Measurements from ENCODE around the gene NLRP9. TPM values are rescaled to one million over a fixed set of nuclear protein-coding genes. Genes with fewer than 3 reads are reported as not detected.

NLRP9 gene
- total and polyA plus RNA-seq, 2 of the 4 experiments (the other 2 are of a cell fraction): not detected

DNA sequence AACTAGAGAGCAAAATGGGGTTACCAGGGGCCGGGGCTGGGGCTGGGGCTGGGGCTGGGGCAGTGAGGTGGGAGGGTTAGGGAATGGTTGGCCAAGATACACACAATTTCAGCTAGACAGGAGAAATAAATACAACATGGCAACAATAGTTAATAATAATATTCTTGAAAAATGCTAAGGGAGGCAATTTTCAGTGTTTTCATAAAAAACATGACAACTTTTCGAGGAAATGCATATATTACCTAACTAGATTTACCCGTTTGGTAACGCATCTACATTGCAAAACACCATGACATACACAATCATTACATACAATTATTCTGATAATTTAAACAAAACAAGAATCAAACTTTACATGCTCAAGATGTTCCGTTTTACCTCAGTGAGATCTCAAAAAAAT, 42.9 kb upstream of the NLRP9 start:
- CTCF ChIA-PET: no interaction called here
- H2AK5ac ChIP-seq (ENCODE audit: low read depth, low read length): no peak overlapping the region
- ATAC-seq (ENCODE audit: low read depth) (no peak), DNase-seq (no peak)
- H3K79me1 ChIP-seq (ENCODE audit: low read depth in 1 of 2, low read length in 2 of 2): no peaks in the 10 kb centered on the region
- H3K4ac ChIP-seq (ENCODE audit: low read depth, low read length): no peak overlapping the region
- H4K8ac ChIP-seq (ENCODE audit: low read depth in 2 of 2, low read length in 2 of 2): no peak overlapping the region
- H3K23ac ChIP-seq (ENCODE audit: low read depth, low read length): no peak overlapping the region
- intact Hi-C loops (cut with micrococcal nuclease): no loop called here
- dilution Hi-C loops (cut with HindIII; ENCODE audit: low sequenced_read_pairs, unreplicated experiment): no loop called here
- no peak overlapping the region for H4K91ac ChIP-seq (ENCODE audit: insufficient read depth, low read depth, low read length)
- no peaks in the 10 kb centered on the region for H3K4me1 ChIP-seq (ENCODE audit: control insufficient read depth, insufficient read depth, low read length)
- H3K56ac ChIP-seq (ENCODE audit: extremely low read depth, insufficient read depth, low read length): no peak overlapping the region
- no peaks in the 10 kb centered on the region for H3K9me1 ChIP-seq (ENCODE audit: insufficient read depth, low read length)
- no peak overlapping the region for H3K9ac ChIP-seq (ENCODE audit: low read depth, low read length)
- H3K18ac ChIP-seq (ENCODE audit: low read depth, low read length): no peak overlapping the region
- no peaks in the 10 kb centered on the region for H4K20me1 ChIP-seq (ENCODE audit: insufficient read depth, low read length)
- in situ Hi-C loops (cut with MboI; ENCODE audit: low sequenced_read_pairs): no loop called here
- H3K9me3 ChIP-seq (ENCODE audit: control insufficient read depth, insufficient read depth, low read length): peaks cover 20% of the 10 kb centered on the region
- no peak overlapping the region for H3K4me2 ChIP-seq (ENCODE audit: low read depth, low read length)
- H2BK120ac ChIP-seq (ENCODE audit: low read depth, low read length): no peak overlapping the region
- BruUV-seq (replicated peaks): no TSS peak
- H3K36me3 ChIP-seq (ENCODE audit: control insufficient read depth, insufficient read depth, low read length): no peaks in the 10 kb centered on the region
- TF ChIP-seq NFE2L2 (IDR thresholded peaks at IDR 0.05; ENCODE audit: low read depth, low read length): no peak
- 0 out of 2 replicates have a peak, but pooled peaks have one; percentile 20 for TF ChIP-seq MAFK (IDR thresholded peaks at IDR 0.05; ENCODE audit: low read depth, low read length)
- H2AFZ ChIP-seq (replicated peaks; ENCODE audit: low read length, poor library complexity): no peak overlapping the region
- no peaks in the 10 kb centered on the region for H3K27me3 ChIP-seq (ENCODE audit: control insufficient read depth, insufficient read depth, low read length)
- H2BK15ac ChIP-seq (ENCODE audit: low read depth, low read length): no peak overlapping the region
- no peak overlapping the region for H2BK5ac ChIP-seq (ENCODE audit: low read depth, low read length, poor library complexity, severe bottlenecking)
- no peak overlapping the region for H3K27ac ChIP-seq (ENCODE audit: insufficient read depth, low read length)
- H2AK9ac ChIP-seq (replicated peaks; ENCODE audit: low read depth, low read length, poor library complexity): no peak overlapping the region
- H3K4me3 ChIP-seq (ENCODE audit: insufficient read depth, low read depth, low read length): no peak overlapping the region
- no peak overlapping the region for H4K5ac ChIP-seq (ENCODE audit: low read depth, low read length)
- no peak overlapping the region for H3K14ac ChIP-seq (replicated peaks; ENCODE audit: low read depth, low read length)
- H2BK20ac ChIP-seq (ENCODE audit: low read depth, low read length): no peak overlapping the region
- WGBS, 2 experiments (ENCODE audit: extremely low coverage in 2 of 2, insufficient read length in 1 of 2): no CpG with 5 or more reads among the region's 5 CpGs
- POLR2A ChIA-PET (ENCODE audit: unreplicated experiment): no interaction called here

Data from IMR-90 (cell line).